GM19099 (cell line): ENCODE measurements around the gene PDE2A.

Source experiments
- POLR2A ChIP-seq: IDR thresholded peaks from 3 replicates; pipeline ENCODE4 v1.6.1; 2011; ENCODE audit warnings: low read depth; ENCODE audit not compliant: insufficient read length; ENCODE audit errors: extremely low read depth

PDE2A gene

DNA sequence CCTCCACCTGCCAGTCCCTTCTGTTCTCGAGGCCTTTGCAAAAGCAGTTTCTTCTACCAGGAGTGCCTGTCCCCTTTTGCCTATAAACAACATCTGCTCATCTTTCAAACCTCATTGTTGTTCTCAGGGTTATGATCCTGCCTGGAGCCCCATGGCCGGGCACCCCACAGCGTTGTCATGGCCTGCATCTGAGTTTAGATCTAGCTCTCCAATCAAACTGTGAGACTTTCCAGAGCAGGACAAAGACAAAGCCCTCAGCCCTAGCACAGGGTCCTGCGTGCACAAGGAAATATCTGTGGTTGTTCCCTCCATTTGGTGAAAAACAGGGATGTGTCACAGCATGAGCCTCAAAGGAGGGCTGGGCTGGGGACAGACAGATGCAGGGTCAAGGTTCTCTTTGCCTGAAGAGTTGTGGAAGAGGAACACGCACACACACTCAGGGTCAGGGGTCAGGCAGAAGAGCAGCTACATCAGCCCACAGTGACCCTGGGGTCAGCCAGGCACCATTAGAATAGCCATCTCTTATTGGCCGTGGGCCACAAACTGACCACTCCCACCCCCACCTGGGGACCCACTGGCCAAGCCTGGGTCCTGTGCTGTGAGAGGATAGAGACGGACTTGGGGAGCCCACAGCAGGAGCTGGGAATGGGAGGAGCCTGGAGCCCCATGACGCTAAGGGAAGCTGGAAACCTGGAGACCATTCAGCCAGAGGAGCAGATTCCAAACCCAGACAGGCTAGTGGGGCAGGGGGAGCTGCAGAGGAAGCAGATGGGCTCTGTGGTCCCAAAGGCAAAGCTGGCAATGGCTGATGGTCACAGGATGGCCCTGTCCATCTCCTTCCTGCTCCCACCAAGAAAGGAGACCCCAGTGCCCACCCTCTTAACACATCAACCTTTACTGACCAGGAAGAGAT is 99.4 kb downstream of the PDE2A start:
- no peak for TF ChIP-seq POLR2A

DNA sequence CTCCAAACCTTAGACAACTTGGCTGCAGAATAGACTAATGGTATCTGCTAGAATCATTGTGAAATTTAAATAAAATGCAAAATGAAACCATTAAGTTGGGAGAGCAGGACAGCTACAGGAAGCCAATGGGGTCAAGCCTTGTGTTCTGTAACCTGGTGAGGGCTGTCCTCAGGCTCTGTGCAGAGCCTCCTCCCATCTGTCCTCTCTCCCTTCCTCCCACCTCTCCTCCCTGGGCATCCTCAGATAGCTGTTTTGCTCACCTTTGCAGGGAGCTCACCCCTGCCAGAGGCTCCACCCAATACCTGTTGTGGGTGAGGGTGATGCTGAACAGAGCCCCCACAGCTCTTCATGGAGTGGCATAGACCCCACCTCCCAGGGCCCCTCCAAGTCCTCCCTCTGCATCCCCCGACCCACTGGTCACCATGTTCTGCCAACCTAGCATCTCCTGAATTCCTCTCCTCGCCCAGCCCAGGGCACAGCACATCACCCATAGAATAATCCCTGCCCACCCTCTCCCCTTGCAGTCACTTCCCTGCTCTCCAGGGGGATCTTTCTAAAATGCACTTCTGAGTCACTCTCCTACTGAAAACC is 100.3 kb downstream of the PDE2A start:
- no peak for TF ChIP-seq POLR2A

DNA sequence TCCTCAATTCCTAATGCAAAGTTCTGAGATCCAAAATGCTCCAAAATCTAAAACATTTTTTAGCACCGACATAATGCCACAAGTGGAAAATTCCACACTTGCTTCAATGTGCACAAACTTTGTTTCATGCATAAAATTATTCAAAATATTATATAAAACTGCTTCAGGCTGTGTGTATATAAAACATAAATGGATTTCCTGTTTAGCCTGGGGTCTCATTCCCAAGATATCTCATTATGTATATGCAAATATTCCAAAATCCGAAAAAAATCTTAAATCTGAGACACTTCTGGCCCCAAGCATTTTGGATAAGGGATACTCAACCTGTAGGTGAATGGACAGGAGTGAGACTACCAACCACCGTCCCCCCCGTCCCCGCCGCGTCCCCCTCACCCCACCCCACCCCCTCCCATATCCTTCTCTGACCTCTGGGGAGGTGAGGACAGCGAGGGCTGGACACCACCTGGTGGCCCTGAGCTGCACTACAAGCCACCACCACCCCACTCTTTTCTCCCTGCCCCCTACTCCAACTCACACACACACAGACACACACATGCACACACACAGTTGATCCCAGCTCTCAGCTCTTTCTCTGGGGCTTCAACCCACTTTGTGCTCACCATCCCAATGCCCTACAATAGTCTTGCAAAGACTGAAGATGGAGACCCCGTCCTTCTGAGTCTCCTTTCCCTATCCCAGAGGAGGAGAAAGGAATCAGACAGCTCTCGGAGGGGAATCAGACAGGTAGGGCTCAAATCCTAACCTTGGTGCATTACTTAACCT is 101.0 kb downstream of the PDE2A start:
- TF ChIP-seq POLR2A: no peak

DNA sequence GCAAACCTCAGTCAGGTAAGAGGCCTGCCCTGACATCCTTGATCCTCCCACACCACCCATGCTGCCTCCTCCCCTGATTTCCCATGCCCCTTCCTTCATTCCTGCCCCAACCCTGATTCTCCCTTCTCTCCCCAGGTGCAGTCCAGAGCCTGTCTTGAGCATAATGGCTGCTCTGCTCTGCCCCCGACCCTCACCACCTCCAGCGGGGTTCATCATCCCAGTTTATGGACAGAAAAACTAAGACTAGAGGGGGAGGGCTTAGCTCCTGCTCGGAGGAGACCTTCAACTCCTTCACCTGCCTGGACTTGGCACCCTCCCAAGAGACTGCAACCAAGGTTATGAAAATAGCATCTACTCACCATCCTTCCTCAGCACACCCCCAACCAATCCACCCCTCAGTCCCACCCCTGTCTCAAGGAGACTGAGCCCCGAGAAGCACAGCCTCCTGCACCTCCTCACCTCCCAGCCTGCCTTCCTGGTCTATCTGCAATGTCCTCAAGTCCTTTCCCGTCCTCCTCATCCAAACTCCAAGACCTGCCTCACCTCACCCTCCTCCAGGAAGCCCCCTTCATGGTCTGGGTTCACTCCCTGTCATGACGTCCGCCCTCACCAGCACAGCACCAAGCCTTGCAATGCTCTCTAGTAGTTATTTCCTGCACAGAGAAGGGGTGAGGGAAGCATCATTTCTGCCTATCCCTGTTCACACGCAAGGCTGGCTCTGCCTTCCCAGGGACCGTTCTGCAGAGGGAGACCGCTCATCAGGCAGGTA is 103.1 kb downstream of the PDE2A start:
- no peak for TF ChIP-seq POLR2A

DNA sequence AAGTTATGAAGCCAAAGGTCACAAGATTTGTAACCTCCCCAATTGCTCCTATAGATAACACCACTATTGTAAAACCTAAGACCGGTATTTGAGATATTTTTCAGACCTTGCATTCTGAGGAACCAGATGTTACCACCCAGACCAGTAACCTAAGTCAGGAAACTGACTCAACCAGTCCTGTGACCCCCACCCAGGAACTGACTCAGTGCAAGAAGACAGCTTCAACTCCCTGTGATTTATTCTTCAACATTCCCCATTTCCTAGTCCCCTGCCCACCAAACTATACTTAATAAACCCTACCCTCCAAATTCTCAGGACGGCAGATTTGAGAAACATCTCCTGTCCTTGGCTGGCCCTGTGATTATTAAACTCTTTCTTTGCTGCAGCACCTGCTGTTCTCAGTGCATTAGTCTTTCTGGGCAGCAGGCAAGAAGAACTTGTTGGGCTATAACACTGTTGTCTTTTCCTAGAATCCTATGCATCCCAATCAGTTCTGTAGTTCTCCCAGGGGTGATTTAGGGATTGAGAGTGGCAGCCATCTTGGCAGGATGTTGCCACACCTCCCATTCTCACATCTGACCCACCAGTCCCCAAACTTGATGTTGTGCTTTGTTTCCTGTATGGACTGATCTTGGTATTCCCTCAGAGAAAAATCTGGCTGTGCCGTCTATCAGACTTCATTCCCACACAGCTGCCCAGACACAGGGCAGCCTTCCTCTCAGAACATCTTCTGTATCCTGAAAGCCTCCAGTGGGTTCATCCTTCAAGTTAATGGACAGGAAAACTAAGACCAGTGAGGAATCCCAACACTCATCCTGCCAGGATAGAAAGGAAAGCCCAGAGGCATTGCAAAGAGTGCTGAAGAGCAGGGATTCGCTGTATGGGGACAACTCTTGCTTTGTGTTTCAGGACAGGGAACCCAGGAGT is 104.0 kb downstream of the PDE2A start:
- TF ChIP-seq POLR2A: no peak

DNA sequence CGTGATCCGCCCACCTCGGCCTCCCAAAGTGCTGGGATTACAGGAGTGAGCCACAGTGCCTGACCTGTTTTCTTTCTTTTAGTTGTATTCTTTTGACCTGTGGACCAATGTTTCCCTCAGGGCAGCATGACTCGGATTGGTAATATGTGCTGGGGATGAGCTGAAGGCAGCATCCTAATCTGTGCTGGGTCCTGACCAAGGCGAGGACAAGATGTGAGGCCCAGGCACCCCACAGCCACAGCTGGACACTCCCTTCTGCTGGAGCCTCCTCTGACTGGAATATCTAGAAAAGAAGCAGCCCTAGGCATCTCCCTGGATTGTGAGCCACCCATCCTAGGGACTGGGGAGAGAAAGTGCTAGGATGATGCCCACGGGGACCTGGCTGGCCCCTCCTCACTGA is 105.4 kb downstream of the PDE2A start:
- no peak for TF ChIP-seq POLR2A

DNA sequence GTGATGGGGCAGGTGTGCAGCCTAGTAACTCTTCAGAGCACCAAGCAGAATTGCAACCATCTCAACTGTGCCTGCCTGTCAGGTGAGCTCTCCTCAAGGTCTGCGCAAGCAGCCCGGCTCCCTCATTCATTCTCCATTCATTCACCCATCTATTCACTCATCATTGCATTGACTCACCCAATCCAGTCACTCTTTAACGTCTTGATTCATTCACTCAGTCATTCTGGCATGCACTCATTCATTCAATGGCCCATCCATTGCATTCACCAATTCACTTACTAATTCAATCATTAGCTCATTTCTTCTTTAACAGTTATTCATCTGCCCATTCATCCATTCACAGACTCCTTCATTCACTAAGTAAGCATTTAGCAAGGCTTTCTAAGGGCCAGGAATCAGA is 111.8 kb downstream of the PDE2A start:
- no peak for TF ChIP-seq POLR2A

DNA sequence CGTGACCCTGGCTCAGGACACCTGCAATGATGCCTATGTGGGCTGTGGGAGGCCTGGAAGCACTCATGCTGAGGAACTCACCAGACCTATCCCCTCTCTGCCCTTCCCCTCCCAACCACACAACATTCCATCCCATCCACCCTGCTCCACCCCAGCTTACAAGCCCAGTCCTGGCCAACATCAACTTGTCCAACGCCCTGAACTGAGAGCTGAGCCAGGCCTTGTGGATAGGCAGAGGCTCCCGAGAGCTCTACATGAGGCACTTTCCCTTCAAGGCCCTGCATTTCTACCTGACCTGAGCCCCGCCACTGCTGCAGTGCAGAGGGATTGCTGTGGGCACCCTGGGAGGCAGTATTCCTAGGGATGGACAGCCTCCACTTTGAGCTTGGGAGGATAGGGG is 112.4 kb downstream of the PDE2A start:
- TF ChIP-seq POLR2A: no peak

DNA sequence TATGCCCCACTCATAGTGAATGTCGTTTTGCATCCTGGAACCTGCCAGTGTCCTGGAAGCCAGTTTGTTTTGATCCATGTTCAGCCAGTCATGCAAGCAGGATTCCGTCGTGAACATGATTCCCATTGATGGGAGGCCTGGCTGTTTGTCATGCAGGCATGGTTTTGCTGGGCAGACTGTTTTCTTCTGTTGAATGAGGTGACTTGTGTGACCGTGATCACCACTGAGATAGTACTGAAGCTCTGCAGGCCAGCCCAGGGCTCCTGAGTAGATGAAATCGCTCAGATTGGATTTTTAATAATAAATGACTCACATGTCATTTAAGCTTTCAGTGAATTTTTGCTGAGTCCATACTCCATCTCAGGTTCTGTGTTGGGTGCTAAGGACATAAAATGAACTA is 117.8 kb downstream of the PDE2A start:
- no peak for TF ChIP-seq POLR2A

DNA sequence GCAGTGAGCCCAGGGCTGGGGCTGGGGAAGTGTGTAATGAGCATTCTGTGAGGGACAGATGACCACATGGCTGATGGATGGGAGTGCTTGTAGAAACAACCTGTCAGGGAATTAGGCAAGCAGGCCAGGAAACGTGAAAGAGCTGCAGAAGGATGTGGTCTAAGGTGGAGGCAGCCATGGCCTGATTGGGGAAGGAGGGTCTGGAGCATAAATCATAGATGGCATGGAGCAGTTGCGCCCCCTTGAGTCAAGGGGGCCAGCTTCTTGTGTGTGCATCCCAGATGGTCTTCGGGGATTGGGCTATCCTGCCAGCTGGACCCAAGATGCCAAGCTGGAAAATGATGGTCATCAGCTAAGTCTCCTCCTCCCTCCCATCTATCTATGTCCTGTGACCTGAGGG is 120.5 kb downstream of the PDE2A start:
- no peak for TF ChIP-seq POLR2A

DNA sequence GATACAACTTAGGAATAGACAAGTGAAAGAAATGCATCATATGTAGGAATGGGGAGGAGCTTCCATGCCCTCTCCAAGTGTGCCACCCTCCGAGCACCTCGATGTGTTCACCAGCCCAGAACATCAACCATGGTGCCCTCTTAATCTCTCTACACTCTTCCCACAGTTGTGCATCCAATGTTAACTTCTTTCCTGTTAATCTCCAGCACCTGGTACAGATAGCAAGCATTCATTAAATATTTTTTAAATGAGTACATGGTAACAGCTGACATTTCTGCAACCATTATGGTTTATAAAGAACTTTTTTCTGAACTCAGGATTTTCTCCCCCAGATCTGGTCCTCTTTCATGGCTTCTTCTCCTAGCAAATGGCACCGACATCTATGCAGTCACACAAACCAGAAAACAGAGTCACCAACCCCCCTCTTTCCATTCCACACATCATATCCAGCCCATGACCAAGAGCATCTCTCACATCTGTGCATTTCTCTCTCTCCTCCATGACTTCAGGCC is 121.8 kb downstream of the PDE2A start:
- no peak for TF ChIP-seq POLR2A

DNA sequence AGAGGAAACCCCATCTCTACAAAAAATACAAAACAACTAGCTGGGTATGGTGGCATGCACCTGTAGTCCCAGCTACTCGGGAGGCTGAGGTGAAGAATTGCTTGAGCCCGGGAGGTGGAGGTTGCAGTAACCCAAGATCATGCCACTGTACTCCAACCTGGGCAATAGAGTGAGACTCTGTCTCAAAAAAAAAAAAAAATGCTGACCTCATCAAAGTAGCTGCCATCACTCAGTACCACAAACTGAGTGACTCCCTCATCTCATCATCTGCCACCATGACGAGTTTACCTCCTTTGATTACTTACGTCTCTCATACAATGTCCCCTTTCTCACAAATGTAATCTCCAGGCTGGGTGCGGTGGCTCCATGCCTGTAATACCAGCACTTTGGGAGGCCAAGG is 122.7 kb downstream of the PDE2A start:
- no peak for TF ChIP-seq POLR2A

DNA sequence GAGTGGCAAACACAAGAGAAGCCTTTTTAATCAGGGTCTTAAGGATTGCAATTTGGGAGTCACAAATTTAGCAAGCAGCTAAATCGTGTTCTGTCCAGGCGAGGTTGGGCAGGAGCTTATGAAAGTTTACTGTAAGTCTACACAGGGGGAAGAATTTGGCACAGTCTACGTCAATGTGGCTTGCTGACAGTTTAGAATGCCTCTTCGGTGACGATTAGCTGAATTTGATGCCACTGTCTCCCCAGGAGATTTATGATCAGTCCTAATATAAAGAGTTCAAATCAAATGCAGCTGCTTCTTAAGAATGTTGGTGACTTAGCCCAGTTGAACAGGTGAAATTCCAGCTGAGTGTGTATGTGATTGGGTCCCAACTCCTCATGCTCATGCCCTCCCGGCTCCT is 125.8 kb downstream of the PDE2A start:
- TF ChIP-seq POLR2A: no peak

DNA sequence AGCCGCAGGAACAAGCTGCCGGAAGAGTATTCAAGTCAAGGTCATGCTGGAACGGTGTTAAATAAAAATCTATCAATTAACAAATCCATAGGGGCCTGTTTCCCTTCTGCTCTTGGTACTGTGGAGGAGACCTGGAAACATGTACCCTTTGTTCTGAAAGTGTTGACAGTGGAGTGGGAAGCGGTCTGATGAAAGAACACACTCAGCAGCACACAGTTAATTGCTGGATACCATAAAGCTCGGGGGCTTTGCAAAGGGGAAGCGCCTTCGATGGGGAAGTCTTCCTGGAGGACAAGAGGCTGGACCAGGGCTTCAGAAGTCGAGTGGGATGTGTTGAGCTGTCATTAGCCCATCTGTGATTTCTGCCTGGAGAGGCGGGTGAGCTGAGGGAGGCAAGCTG is 127.4 kb downstream of the PDE2A start:
- no peak for TF ChIP-seq POLR2A
